ENCODE data around the gene TNFRSF18.

TNFRSF18 gene

GRCh38 chr1:1221887-1222574 is 15.6 kb upstream of the TNFRSF18 start:
- H2AFZ ChIP-seq (ENCODE audit: low read depth, low read length): no peak overlapping the region
- peaks cover 64% of the 10 kb centered on the region for H4K20me1 ChIP-seq (ENCODE audit: insufficient read depth, low read length)
- H3K27me3 ChIP-seq (ENCODE audit: insufficient read depth, low read length, poor library complexity): no peaks in the 10 kb centered on the region
- H3K4me2 ChIP-seq (ENCODE audit: insufficient read depth, low read length): no peak overlapping the region
- DNase-seq: no peak
- peaks cover 30% of the 10 kb centered on the region for H3K79me2 ChIP-seq (ENCODE audit: insufficient read depth, low read length)
- no peaks in the 10 kb centered on the region for H3K9me3 ChIP-seq (ENCODE audit: insufficient read depth, low read length, severe bottlenecking)
- no peak for TF ChIP-seq EZH2 (IDR thresholded peaks at IDR 0.05; ENCODE audit: borderline replicate concordance, low read depth, low read length, severe bottlenecking)
- no peak for TF ChIP-seq CTCF (IDR thresholded peaks at IDR 0.05; ENCODE audit: borderline replicate concordance, extremely low read depth, low read length, poor library complexity, severe bottlenecking)
- H3K4me1 ChIP-seq (ENCODE audit: insufficient read depth, low read length): no peaks in the 10 kb centered on the region
- H3K36me3 ChIP-seq (ENCODE audit: insufficient read depth, low read length): peaks cover 92% of the 10 kb centered on the region
- H3K27ac ChIP-seq (ENCODE audit: low read length): no peak overlapping the region
- H3K4me3 ChIP-seq (ENCODE audit: low read depth in 1 of 2, low read length in 2 of 2): no peak overlapping the region
- no peak overlapping the region for H3K9ac ChIP-seq (ENCODE audit: low read depth, low read length)
- ATAC-seq (ENCODE audit: insufficient read depth, low read depth): no peak; the same call in 2 of the 3 replicates

GRCh38 chr1:1220197-1220596 is 13.8 kb upstream of the TNFRSF18 start:
- ATAC-seq (ENCODE audit: insufficient read depth, low read depth) (no peak), DNase-seq (no peak)
- peaks cover 60% of the 10 kb centered on the region for H4K20me1 ChIP-seq (ENCODE audit: insufficient read depth, low read length)
- H3K9me3 ChIP-seq (ENCODE audit: insufficient read depth, low read length, severe bottlenecking): no peaks in the 10 kb centered on the region
- H3K79me2 ChIP-seq (ENCODE audit: insufficient read depth, low read length): peaks cover 12% of the 10 kb centered on the region
- H3K4me1 ChIP-seq (ENCODE audit: insufficient read depth, low read length): no peaks in the 10 kb centered on the region
- TF ChIP-seq CTCF (IDR thresholded peaks at IDR 0.05; ENCODE audit: borderline replicate concordance, extremely low read depth, low read length, poor library complexity, severe bottlenecking) (no peak), EZH2 (IDR thresholded peaks at IDR 0.05; ENCODE audit: borderline replicate concordance, low read depth, low read length, severe bottlenecking) (no peak)
- H3K27ac ChIP-seq (ENCODE audit: low read length): no peak overlapping the region
- no peak overlapping the region for H3K4me3 ChIP-seq (ENCODE audit: low read depth in 1 of 2, low read length in 2 of 2)
- no peak overlapping the region for H2AFZ ChIP-seq (ENCODE audit: low read depth, low read length)
- peaks cover 88% of the 10 kb centered on the region for H3K36me3 ChIP-seq (ENCODE audit: insufficient read depth, low read length)
- H3K4me2 ChIP-seq (ENCODE audit: insufficient read depth, low read length): no peak overlapping the region
- no peaks in the 10 kb centered on the region for H3K27me3 ChIP-seq (ENCODE audit: insufficient read depth, low read length, poor library complexity)
- H3K9ac ChIP-seq (ENCODE audit: low read depth, low read length): no peak overlapping the region

GRCh38 chr1:1219341-1219740 is 12.9 kb upstream of the TNFRSF18 start:
- Histone ChIP-seq H3K4me3 (ENCODE audit: low read depth in 1 of 2, low read length in 2 of 2) (no peak overlapping the region), H3K27me3 (ENCODE audit: insufficient read depth, low read length, poor library complexity) (no peaks in the 10 kb centered on the region), H2AFZ (ENCODE audit: low read depth, low read length) (no peak overlapping the region), H4K20me1 (ENCODE audit: insufficient read depth, low read length) (peaks cover 57% of the 10 kb centered on the region), H3K27ac (ENCODE audit: low read length) (no peak overlapping the region), H3K36me3 (ENCODE audit: insufficient read depth, low read length) (peaks cover 81% of the 10 kb centered on the region), H3K9me3 (ENCODE audit: insufficient read depth, low read length, severe bottlenecking) (no peaks in the 10 kb centered on the region), H3K4me1 (ENCODE audit: insufficient read depth, low read length) (no peaks in the 10 kb centered on the region), H3K4me2 (ENCODE audit: insufficient read depth, low read length) (no peak overlapping the region), H3K9ac (ENCODE audit: low read depth, low read length) (no peak overlapping the region), H3K79me2 (ENCODE audit: insufficient read depth, low read length) (peaks cover 6% of the 10 kb centered on the region; the same call in 1 of the 2 replicates)
- TF ChIP-seq CTCF (IDR thresholded peaks at IDR 0.05; ENCODE audit: borderline replicate concordance, extremely low read depth, low read length, poor library complexity, severe bottlenecking): no peak
- TF ChIP-seq EZH2 (IDR thresholded peaks at IDR 0.05; ENCODE audit: borderline replicate concordance, low read depth, low read length, severe bottlenecking): no peak
- ATAC-seq (ENCODE audit: insufficient read depth, low read depth) (no peak), DNase-seq (no peak)
